WTC11 (cell line): ENCODE results near the gene TEX35. TPM values are rescaled to one million over a fixed set of nuclear protein-coding genes. Genes with fewer than 3 reads are reported as not detected.
A peak's percentile ranks its signal among the peaks of the same experiment; 100 is the strongest.

Source experiments
- ATAC-seq: fragments of 200-7000 bp; cut with Tn5 transposase; 2 replicates; pipeline ENCODE4 v1.10.0; 2021; ENCODE audit warnings: mild to moderate bottlenecking, moderate library complexity
- CTCF ChIA-PET: fragments of 300-600 bp; sonication (Branson Sonifier 250); formaldehyde crosslinking; loops from one replicate; lab custom pipeline; 2021; ENCODE audit warnings: antibody characterized with exemption; lab: Charles Lee
- POLR2A ChIA-PET: fragments of 350-600 bp; sonication (Branson Sonifier 250); formaldehyde crosslinking; loops from one replicate; lab custom pipeline; 2021; ENCODE audit warnings: antibody characterized with exemption; lab: Charles Lee
- DNase-seq: peaks from one replicate; pipeline ENCODE4 v3.0.0; 2021; ENCODE audit warnings: low spot score
- H3K27ac Mint-ChIP-seq: 2 replicates; pipeline ENCODE4 v1.8.0; 2021; ENCODE audit warnings: mixed read lengths
- H3K27me3 Mint-ChIP-seq: 2 replicates; pipeline ENCODE4 v1.8.0; 2021; ENCODE audit warnings: low read depth, mild to moderate bottlenecking, moderate library complexity, mixed read lengths
- H3K36me3 Mint-ChIP-seq: 2 replicates; pipeline ENCODE4 v1.8.0; 2021; ENCODE audit warnings: mixed read lengths
- H3K4me1 Mint-ChIP-seq: 2 replicates; pipeline ENCODE4 v1.8.0; 2022; ENCODE audit warnings: mixed read lengths
- H3K4me3 Mint-ChIP-seq: 2 replicates; pipeline ENCODE4 v1.8.0; 2021; ENCODE audit warnings: mild to moderate bottlenecking, moderate library complexity, mixed read lengths
- H3K9me3 Mint-ChIP-seq: 2 replicates; pipeline ENCODE4 v1.8.0; 2021; ENCODE audit warnings: mixed read lengths
- CREB1 ChIP-seq: sonication (generic); formaldehyde crosslinking; IDR thresholded peaks from 2 replicates; pipeline ENCODE4 v1.8.0; 2023; ENCODE audit warnings: mild to moderate bottlenecking, missing genetic modification reagents
- CREM ChIP-seq: sonication (generic); formaldehyde crosslinking; IDR thresholded peaks from 2 replicates; pipeline ENCODE4 v1.8.1; 2022; ENCODE audit warnings: mild to moderate bottlenecking, missing genetic modification reagents, moderate library complexity
- EMX1 ChIP-seq: fragments of 250-450 bp; sonication (Bioruptor Pico); IDR thresholded peaks from 2 replicates; pipeline ENCODE4 v1.8.0; 2021; ENCODE audit warnings: mild to moderate bottlenecking
- ETV6 ChIP-seq: sonication (generic); formaldehyde crosslinking; IDR thresholded peaks from 2 replicates; pipeline ENCODE4 v1.8.1; 2022; ENCODE audit warnings: mild to moderate bottlenecking, missing genetic modification reagents
- FOXK1 ChIP-seq: sonication (generic); formaldehyde crosslinking; IDR thresholded peaks from 2 replicates; pipeline ENCODE4 v1.8.0; 2022; ENCODE audit warnings: mild to moderate bottlenecking, moderate library complexity, missing genetic modification reagents
- HMGA2 ChIP-seq: fragments of 250-450 bp; sonication (Bioruptor Pico); IDR thresholded peaks from 2 replicates; pipeline ENCODE4 v1.4.0; 2021; ENCODE audit warnings: mild to moderate bottlenecking, moderate library complexity
- JAZF1 ChIP-seq: fragments of 250-450 bp; sonication (Bioruptor Pico); IDR thresholded peaks from 2 replicates; pipeline ENCODE4 v1.9.0; 2021; ENCODE audit warnings: moderate library complexity, mild to moderate bottlenecking, inconsistent platforms
- JUN ChIP-seq: sonication (generic); formaldehyde crosslinking; IDR thresholded peaks from 2 replicates; pipeline ENCODE4 v1.8.0; 2023; ENCODE audit warnings: mild to moderate bottlenecking, missing genetic modification reagents
- MYBL2 ChIP-seq: sonication (generic); formaldehyde crosslinking; IDR thresholded peaks from 2 replicates; pipeline ENCODE4 v1.8.1; 2023; ENCODE audit warnings: mild to moderate bottlenecking, moderate library complexity, missing genetic modification reagents
- NFYB ChIP-seq: sonication (generic); formaldehyde crosslinking; conservative IDR thresholded peaks from 2 replicates; pipeline ENCODE4 v1.8.0; 2022; ENCODE audit warnings: low read depth, missing genetic modification reagents
- SMAD4 ChIP-seq: sonication (generic); formaldehyde crosslinking; IDR thresholded peaks from 2 replicates; pipeline ENCODE4 v1.8.0; 2022; ENCODE audit warnings: mild to moderate bottlenecking, missing genetic modification reagents
- TP53 ChIP-seq: sonication (generic); formaldehyde crosslinking; IDR thresholded peaks from 2 replicates; pipeline ENCODE4 v1.8.1; 2023; ENCODE audit warnings: mild to moderate bottlenecking, missing genetic modification reagents
- ZNF671 ChIP-seq: fragments of 250-450 bp; sonication (Bioruptor Pico); IDR thresholded peaks from 2 replicates; pipeline ENCODE4 v1.8.0; 2021; ENCODE audit warnings: mild to moderate bottlenecking
- total RNA-seq: library from RNA; stranded (reverse); gene quantifications from 3 replicates; pipeline ENCODE4 v1.2.3, GENCODE V29; 2021
- TF ChIP-seq, protein P1 (sequence below): sonication (generic); formaldehyde crosslinking; IDR thresholded peaks from 2 replicates; pipeline ENCODE4 v1.8.1; 2022; ENCODE audit warnings: missing genetic modification reagents, borderline replicate concordance
- TF ChIP-seq, protein P2 (sequence below): fragments of 250-450 bp; sonication (Bioruptor Pico); IDR thresholded peaks from 2 replicates; pipeline ENCODE4 v2.1.2; 2022; ENCODE audit warnings: mild to moderate bottlenecking, moderate library complexity
- TF ChIP-seq, protein P3 (sequence below): sonication (generic); formaldehyde crosslinking; IDR thresholded peaks from 2 replicates; pipeline ENCODE4 v1.8.1; 2023; ENCODE audit warnings: mild to moderate bottlenecking, missing genetic modification reagents, moderate library complexity
- TF ChIP-seq, protein P4 (sequence below): sonication (generic); formaldehyde crosslinking; IDR thresholded peaks from 2 replicates; pipeline ENCODE4 v1.8.0; 2022; ENCODE audit warnings: missing genetic modification reagents

The TEX35 gene
- total RNA-seq, 1 experiment from 2014 or later, result not detected

DNA sequence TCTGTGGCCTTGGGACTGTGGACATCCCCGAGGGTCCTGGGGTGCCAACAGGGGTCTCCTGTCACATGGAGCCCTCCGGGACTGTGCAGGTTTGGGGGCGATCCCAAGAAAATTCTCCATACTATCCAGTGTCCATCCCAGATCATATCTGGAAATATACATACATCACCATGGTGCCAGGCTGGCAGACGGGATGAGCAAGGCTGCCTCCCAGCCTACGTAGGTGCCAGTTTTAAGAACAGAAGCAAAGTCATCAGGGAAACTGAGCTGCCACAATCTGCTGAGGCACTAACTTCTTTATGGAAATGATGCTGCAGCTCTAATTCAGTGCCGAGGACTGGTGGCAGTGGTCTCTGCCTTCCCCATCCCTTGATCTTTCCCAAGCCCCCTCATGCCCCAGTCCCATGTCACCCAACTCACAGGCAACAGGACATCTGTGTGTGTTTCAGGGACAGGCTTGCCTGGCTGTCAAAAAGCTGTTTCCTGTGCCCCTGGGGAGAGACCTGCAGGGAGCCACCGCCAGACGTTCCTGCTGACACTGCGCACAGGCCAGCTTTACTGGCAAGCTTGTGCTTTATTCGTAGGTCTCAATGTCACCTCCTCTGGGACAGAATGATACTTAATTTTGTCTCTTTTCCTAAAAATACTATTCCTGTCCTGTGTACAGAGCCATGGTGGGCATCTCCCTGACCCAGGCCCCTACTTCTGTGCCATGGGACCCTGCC lies 15.5 kb downstream of the TEX35 start:
- no peak for DNase-seq
- TF ChIP-seq CREM (CRISPR knock-in tag), result no peak
- TF ChIP-seq, protein P1, sequence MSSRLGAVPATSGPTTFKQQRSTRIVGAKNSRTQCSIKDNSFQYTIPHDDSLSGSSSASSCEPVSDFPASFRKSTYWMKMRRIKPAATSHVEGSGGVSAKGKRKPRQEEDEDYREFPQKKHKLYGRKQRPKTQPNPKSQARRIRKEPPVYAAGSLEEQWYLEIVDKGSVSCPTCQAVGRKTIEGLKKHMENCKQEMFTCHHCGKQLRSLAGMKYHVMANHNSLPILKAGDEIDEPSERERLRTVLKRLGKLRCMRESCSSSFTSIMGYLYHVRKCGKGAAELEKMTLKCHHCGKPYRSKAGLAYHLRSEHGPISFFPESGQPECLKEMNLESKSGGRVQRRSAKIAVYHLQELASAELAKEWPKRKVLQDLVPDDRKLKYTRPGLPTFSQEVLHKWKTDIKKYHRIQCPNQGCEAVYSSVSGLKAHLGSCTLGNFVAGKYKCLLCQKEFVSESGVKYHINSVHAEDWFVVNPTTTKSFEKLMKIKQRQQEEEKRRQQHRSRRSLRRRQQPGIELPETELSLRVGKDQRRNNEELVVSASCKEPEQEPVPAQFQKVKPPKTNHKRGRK, result no peak
- TF ChIP-seq ETV6 (CRISPR knock-in tag), result no peak
- TF ChIP-seq MYBL2 (CRISPR knock-in tag), result no peak
- TF ChIP-seq, protein P2, sequence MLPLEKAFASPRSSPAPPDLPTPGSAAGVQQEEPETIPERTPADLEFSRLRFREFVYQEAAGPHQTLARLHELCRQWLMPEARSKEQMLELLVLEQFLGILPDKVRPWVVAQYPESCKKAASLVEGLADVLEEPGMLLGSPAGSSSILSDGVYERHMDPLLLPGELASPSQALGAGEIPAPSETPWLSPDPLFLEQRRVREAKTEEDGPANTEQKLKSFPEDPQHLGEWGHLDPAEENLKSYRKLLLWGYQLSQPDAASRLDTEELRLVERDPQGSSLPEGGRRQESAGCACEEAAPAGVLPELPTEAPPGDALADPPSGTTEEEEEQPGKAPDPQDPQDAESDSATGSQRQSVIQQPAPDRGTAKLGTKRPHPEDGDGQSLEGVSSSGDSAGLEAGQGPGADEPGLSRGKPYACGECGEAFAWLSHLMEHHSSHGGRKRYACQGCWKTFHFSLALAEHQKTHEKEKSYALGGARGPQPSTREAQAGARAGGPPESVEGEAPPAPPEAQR (CRISPR knock-in tag), result no peak
- TF ChIP-seq ZNF671 (CRISPR knock-in tag), result no peak
- no peak for TF ChIP-seq JAZF1 (CRISPR knock-in tag)
- 0 out of 2 replicates have a peak, but pooled peaks cover 2% of the 10 kb centered on the region for H3K4me1 Mint-ChIP-seq
- no peaks in the 10 kb centered on the region for H3K36me3 Mint-ChIP-seq
- POLR2A ChIA-PET, result no interaction called here
- no peak overlapping the region for H3K27ac Mint-ChIP-seq
- no peaks in the 10 kb centered on the region for H3K27me3 Mint-ChIP-seq
- peaks cover 9% of the 10 kb centered on the region; the same call in 1 of the 2 replicates for H3K9me3 Mint-ChIP-seq
- ATAC-seq, result no peak
- H3K4me3 Mint-ChIP-seq, result no peak overlapping the region
- CTCF ChIA-PET, result interaction anchor here (0.6 to 5.0 kb wide), 8 partner anchors 10 to 497 kb away, joined by 3 to 47 read pairs (median 6); no protein-coding TSS in a partner anchor

DNA sequence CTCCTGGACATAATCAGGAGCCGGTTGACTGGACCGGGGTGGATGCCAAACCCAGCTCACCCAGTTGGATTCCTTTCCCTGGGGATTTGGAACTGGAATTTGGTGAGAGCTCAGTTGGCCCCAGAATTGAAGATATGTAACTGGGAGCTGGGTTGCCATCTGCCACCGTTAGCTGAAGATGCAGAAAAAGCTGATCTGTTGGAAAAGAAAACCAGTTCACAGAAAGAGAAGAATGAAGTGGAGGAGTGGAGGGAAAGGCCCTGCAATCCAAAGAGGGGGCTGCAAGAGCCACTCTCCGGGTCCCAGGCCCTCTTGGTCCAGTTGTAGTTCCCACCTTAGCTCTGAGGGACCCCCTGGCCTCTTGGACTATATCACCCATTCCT lies 16.0 kb downstream of the TEX35 start:
- H3K27ac Mint-ChIP-seq, result no peak overlapping the region
- TF ChIP-seq SMAD4 (CRISPR knock-in tag), result no peak
- TF ChIP-seq NFYB, result no peak
- TF ChIP-seq ETV6 (CRISPR knock-in tag), result no peak
- TF ChIP-seq CREB1 (CRISPR knock-in tag), result no peak
- TF ChIP-seq HMGA2 (CRISPR knock-in tag), result no peak
- no peak for TF ChIP-seq TP53
- no peak for TF ChIP-seq JUN (CRISPR knock-in tag)
- TF ChIP-seq ZNF671 (CRISPR knock-in tag), result no peak
- TF ChIP-seq, protein P3, sequence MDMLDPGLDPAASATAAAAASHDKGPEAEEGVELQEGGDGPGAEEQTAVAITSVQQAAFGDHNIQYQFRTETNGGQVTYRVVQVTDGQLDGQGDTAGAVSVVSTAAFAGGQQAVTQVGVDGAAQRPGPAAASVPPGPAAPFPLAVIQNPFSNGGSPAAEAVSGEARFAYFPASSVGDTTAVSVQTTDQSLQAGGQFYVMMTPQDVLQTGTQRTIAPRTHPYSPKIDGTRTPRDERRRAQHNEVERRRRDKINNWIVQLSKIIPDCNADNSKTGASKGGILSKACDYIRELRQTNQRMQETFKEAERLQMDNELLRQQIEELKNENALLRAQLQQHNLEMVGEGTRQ, result no peak
- no peak for TF ChIP-seq EMX1
- TF ChIP-seq, all 79 proteins: peak for 0
- POLR2A ChIA-PET, result no interaction called here
- 0 out of 2 replicates have a peak, but pooled peaks cover 2% of the 10 kb centered on the region for H3K4me1 Mint-ChIP-seq
- no peaks in the 10 kb centered on the region; the same call in 1 of the 2 replicates for H3K27me3 Mint-ChIP-seq
- DNase-seq, result no peak
- CTCF ChIA-PET, result interaction anchor here (0.6 to 5.0 kb wide), 11 partner anchors 9 to 497 kb away, joined by 3 to 47 read pairs (median 5); no protein-coding TSS in a partner anchor
- no peak for ATAC-seq
- no peaks in the 10 kb centered on the region for H3K36me3 Mint-ChIP-seq
- no peak overlapping the region for H3K4me3 Mint-ChIP-seq
- H3K9me3 Mint-ChIP-seq, result peaks cover 9% of the 10 kb centered on the region; the same call in 1 of the 2 replicates

DNA sequence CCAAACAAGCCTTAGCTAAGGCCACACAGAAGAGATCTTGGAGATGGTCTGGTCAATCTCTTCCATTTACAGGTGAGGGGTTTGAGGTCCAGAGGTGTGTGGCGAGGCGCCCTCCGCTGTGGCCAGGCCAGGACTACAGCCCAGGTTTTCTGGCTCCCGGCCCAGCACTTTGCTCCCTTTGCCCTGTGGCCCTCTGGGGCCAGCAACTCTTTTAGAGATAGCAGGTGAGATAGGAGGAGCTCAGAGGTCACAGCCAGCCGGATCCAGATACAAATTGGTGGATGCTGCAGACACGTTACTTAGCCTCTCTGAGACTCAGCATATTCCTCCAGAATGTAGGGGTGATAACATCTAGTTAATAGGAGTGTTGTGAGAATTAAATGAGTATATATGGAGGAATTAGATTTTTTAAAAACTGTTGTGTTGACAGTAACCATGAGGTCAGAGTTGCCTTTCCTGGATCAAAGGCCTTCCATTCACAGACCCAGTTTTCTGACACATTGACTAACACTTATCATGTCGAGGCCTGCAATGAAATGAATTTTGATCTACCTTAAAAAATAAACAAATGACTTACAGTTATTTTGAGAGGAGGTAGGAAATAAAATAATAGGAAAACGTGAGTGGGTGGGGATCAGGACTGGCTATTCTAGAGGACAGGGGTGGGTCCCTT lies 16.6 kb downstream of the TEX35 start:
- Mint-ChIP-seq H3K36me3 (no peaks in the 10 kb centered on the region), H3K27me3 (no peaks in the 10 kb centered on the region; the same call in 1 of the 2 replicates), H3K4me1 (0 out of 2 replicates have a peak, but pooled peaks cover 2% of the 10 kb centered on the region), H3K9me3 (peaks cover 5% of the 10 kb centered on the region; the same call in 1 of the 2 replicates), H3K27ac (no peak overlapping the region), H3K4me3 (no peak overlapping the region)
- ChIA-PET POLR2A (no interaction called here), CTCF (interaction anchor here (0.6 to 5.0 kb wide), 13 partner anchors 9 to 498 kb away, joined by 3 to 47 read pairs (median 4); no protein-coding TSS in a partner anchor)
- ATAC-seq (peak; percentile 70), DNase-seq (peak; percentile 48)
- no peak for TF ChIP-seq FOXK1 (CRISPR knock-in tag)
- TF ChIP-seq, protein P4, sequence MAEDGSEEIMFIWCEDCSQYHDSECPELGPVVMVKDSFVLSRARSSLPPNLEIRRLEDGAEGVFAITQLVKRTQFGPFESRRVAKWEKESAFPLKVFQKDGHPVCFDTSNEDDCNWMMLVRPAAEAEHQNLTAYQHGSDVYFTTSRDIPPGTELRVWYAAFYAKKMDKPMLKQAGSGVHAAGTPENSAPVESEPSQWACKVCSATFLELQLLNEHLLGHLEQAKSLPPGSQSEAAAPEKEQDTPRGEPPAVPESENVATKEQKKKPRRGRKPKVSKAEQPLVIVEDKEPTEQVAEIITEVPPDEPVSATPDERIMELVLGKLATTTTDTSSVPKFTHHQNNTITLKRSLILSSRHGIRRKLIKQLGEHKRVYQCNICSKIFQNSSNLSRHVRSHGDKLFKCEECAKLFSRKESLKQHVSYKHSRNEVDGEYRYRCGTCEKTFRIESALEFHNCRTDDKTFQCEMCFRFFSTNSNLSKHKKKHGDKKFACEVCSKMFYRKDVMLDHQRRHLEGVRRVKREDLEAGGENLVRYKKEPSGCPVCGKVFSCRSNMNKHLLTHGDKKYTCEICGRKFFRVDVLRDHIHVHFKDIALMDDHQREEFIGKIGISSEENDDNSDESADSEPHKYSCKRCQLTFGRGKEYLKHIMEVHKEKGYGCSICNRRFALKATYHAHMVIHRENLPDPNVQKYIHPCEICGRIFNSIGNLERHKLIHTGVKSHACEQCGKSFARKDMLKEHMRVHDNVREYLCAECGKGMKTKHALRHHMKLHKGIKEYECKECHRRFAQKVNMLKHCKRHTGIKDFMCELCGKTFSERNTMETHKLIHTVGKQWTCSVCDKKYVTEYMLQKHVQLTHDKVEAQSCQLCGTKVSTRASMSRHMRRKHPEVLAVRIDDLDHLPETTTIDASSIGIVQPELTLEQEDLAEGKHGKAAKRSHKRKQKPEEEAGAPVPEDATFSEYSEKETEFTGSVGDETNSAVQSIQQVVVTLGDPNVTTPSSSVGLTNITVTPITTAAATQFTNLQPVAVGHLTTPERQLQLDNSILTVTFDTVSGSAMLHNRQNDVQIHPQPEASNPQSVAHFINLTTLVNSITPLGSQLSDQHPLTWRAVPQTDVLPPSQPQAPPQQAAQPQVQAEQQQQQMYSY (CRISPR knock-in tag), result peak; percentile 29; the same call in 1 of the 2 replicates
